HG03025 (cell line): ENCODE data around the gene SLC22A5.
A peak's percentile ranks its signal among the peaks of the same experiment; 100 is the strongest.
"Not testable (repeated sequence)": the region's sequence is repeated elsewhere in the genome, so short reads cannot be mapped to it uniquely, and the experiment has no call there.

Experiments
- ATAC-seq: cut with Tn5 transposase; IDR thresholded peaks from one replicate; pipeline ENCODE4 v1.9.1; 2021; ENCODE audit warnings: mild to moderate bottlenecking, moderate library complexity; ENCODE audit not compliant: unreplicated experiment, low FRiP score

Gene SLC22A5

DNA sequence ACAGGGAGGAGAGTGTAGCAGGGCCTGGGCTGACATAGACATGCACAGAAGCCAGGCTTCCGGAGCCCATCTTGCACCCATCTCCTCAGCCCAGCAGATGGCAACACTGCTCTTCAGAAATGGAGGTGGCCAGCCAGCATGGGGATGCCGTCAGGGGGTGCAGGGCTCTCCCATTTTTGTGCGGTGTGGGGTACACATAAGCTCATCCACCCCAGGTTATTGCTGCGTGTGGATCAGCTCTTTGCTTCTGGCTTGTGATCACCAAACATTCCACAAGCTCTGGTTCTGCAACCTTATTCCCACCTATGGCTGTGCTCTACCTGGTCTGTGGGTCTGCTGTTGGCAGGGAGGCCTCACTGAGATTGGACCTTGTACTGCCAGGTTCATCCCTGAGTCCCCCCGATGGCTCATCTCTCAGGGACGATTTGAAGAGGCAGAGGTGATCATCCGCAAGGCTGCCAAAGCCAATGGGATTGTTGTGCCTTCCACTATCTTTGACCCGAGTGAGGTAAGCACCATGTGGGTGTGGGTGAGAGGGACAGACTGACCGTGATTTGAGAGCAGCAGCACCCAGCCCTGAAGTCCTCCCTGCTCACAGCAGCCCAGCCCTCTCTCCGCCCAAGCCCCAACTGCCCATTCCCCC lies 17.3 kb downstream of the SLC22A5 start:
- peak; percentile 65 for ATAC-seq

DNA sequence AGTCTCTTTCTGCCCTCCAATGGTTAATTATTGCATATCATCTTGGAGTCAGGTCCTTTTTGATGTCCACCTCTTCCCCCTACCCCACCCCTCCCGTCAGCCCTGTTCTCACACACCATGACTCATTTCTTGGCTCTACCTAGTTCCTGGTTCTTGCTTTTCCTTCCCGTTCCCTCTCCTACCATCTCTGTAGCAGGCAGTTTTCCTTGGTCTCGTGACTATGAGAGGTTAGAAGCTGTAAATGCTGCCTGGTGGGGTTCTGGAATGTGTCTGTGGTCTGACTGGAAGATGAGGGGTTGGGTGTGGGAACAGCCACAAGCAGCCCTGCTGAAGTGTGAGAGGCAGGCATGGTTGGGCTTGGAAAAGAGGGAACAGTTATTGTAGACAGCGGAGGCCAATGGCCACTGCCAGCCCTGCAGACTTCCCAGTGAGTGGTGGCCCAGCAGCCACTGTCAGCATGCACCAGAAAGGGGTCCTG lies 18.2 kb downstream of the SLC22A5 start:
- ATAC-seq: no peak

DNA sequence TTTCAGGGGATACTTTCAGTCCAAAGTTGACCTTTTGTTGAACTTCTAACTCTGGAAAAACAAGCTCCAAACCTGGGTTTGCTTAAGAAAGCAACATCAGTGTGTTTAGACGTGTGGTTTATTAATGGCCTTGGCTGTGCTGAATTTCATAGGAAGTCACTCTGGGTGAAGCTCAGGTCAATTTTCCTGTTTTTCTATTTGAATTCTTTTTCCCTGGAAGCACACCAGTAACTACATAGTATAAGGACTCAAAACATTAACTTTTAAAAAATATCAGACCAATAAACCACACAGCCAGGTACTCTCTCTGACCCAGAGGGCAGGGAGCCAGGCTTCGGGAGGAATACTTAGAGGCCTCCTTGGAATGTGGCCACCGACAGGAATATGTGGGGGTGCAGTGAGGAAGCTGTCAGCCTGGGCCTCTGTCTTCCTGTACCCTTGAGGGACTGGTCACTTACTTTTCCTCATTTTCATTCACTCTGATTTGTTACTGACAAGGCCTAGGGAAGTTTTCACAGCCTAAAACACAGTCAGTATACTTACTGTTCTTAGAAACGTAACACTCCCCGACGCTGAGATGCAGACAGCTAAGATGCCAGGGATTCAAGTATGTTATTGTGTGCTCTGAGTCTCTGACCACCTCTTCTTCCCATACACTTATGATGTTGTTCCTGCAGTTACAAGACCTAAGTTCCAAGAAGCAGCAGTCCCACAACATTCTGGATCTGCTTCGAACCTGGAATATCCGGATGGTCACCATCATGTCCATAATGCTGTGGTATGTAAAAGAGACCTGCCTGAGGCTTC lies 18.9 kb downstream of the SLC22A5 start:
- no peak for ATAC-seq

DNA sequence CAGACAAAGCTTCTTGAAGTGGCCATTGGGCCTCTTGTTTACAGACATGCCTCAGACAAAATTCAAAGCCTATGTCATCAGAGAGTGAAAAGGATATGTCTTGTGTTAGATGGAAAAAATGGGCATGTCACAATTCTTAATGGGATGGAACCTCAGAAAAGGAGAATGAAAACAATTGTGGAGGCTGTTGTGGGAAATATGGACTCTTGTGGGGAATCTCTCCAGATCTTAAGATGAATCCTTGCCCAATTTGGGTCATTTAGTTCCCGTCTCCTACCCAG lies 19.5 kb downstream of the SLC22A5 start:
- no peak for ATAC-seq

DNA sequence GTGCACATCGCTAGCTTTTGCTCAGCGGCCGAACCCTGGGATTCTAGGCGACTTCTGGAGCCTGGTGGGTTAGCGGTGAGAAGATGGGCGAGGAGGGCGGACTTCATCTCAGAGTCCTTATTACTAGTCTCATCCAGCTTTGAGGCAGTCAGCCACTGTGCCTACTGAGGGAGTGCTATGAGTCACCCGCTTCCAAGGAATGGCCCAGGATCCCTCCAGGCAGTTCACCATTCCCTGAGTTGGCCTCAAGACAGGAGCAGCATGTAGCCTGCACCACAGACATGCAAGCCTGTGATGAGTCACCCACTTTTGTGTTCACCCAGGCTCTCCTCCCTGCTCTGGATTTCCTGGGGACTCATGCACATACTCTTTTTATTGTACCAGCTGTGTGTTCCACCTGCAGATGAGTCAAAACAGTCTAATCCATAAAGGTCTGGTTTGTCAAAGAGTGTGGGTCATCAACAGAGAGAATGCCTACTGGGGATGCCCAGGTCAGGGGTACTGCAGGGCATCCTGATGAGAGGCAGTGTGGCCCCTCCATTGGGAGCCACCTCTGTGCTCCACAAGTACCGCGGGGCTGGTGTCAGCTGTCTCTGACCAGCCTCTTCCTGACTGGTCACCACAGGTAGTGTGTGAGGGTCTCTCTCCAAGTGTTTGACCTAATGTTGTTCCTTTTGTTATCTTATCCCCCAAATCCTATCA lies 20.2 kb downstream of the SLC22A5 start:
- ATAC-seq: no peak

DNA sequence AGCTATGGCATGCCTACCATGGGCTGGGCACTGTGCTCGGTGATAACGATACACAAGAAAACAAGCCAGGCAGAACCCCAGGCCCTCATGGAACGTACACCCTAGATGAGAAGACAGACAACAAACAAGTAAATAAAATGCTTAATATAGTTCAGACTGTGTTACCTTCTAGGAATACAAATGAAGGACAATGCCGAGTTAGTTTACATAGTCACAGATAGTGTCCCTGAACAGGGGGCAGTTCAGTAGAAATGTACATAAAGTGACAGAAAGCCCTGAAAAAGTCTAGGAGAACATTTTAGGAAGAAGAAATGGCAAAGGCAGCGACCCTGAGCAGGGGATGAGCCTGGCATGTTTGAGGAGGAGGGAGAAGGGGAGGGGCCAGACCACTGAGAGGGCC lies 21.7 kb downstream of the SLC22A5 start:
- ATAC-seq: no peak

DNA sequence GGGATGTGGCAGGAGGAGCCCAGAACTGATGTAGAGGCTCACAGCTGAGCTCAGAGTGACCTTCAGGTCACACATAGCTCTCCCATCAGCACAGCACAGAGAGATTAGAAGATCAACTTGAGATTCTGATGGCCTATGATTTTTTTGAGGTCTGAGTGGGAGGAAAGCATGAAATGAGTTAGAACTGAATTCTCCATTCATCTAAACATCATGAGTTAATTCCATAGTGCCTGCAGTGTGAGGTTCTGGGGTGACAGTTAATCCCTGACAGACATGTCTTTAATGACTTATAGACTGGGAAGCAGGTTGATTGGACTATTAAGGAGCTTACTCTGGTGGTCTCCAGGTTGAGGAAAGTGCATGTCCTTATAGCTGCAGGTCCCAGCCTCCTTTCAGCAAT lies 22.4 kb downstream of the SLC22A5 start:
- no peak for ATAC-seq

DNA sequence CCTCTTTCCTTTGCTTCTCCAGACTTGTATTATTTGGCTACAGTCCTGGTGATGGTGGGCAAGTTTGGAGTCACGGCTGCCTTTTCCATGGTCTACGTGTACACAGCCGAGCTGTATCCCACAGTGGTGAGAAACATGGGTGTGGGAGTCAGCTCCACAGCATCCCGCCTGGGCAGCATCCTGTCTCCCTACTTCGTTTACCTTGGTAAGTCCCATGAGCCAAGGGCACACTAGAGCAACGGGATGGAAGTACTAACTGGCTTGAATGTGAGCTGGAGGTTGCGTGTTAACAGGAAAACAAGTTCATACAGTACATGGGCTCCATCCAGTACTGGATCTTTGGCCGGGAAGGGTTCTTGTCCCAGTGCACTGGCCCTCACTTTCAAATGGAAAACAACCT lies 22.9 kb downstream of the SLC22A5 start:
- ATAC-seq: no peak

DNA sequence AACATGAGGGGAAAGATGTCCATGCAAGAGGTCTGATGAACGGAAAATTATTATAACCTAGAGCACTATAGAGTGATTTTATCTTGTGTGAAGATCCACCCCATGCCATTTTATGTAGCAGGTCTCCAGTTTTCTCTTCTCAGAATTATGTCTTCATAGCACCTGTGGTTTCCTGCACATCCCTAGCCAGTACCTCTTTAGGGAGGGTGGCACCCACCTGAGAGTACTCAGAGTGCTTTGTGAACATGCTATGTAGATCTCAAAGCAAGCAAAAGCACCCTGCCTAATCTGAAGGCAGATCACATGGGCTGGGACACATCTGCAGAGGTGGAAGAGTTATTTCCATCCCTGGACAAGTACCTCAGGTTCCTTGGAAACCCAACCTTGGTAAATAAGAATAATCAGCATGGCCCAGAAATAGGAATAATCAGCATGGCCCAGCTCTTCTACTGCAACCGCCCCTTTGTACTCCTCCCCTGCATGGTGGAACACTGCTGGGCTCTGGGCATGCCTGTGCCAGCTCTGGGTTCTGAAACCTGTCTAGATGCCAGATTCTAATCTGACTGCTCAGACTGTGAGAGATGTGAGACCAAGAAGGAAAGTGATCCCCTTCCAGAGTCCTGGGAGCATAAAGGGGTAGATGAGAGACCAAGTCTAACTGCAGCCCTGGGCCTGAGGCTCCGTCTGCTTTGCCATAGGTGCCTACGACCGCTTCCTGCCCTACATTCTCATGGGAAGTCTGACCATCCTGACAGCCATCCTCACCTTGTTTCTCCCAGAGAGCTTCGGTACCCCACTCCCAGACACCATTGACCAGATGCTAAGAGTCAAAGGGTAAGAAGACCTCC lies 23.7 kb downstream of the SLC22A5 start:
- ATAC-seq: no peak

DNA sequence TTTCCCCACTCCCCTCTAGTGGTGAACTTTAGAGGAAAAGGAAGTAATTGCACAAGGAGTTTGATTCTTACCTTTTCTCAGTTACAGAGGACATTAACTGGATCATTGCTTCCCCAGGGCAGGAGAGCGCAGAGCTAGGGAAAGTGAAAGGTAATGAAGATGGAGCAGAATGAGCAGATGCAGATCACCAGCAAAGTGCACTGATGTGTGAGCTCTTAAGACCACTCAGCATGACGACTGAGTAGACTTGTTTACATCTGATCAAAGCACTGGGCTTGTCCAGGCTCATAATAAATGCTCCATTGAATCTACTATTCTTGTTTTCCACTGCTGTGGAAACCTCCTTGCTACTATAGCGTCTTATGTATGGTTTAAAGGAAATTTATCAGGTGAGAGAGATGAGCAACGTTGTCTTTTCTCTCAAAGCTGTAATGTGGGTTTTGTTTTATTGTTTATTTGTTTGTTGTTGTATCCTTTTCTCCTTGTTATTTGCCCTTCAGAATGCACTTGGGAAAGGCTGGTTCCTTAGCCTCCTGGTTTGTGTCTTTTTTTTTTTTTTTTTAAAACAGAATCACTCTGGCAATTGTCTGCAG lies 25.3 kb downstream of the SLC22A5 start:
- ATAC-seq: no peak

DNA sequence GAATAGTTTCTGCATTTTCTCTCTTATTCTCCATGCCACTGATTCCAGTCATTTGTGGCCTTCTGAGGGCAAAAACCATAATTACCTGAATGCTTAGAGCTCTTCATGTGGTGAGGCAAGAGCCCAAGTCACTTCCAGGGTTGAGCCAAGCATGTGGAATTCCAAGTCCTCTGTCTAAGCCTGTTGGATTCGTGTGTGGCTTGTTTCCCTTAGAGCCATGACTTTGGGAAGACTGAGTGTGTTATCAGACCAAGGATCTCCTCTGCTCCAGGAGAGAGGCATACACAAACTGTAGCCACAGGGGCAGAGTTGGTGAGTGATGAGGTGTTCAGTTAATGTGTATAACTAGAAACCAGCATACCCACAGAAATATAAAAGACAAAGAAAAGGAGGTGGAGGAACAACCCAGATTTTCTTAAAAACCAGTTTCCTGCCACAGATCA lies 27.1 kb downstream of the SLC22A5 start:
- ATAC-seq: no peak

DNA sequence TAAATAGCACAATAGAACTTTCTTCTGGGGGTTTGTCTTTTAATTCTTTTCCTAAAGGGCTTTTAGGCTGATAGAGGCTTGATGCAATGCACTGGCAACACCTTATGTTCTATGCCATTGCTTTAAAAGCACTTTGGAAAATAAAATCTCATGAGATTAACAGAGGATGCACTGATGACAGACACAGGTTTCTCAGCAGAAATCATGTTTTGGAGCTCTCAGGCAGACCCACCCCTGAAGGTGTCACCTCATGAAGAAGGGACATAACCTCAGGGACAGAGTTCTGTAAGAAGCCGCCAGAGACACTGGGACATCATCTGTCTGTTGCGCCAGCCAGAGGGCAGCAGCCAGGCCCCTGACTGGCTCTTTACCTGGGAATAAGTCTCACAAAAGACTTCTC lies 27.7 kb downstream of the SLC22A5 start:
- no peak for ATAC-seq

DNA sequence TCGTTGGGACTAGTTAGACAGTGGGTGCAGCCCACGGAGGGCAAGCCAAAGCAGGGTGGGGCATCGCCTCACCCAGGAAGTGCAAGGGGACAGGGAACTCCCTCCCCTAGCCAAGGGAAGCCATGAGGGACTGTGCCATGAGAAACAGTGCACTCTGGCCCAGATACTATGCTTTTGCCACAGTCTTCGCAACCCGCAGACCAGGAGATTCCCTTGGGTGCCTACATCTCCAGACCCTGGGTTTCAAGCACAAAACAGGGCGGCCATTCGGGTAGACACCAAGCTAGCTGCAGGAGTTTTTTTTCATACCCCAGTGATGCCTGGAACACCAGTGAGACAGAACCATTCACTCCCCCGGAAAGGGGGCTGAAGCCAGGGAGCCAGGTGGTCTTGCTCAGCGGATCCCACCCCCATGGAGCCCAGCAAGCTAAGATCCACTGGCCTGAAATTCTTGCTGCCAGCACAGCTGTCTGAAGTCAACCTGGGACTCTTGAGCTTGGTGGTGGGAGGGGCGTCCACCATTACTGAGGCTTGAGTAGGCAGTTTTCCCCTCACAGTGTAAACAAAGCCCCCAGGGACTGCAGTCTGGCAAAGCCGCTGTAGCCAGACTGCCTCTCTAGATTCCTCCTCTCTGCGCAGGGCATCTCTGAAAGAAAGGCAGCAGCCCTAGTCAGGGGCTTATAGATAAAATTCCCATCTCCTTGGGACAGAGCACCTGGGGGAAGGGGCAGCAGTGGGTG lies 28.6 kb downstream of the SLC22A5 start:
- ATAC-seq: not testable (repeated sequence)

DNA sequence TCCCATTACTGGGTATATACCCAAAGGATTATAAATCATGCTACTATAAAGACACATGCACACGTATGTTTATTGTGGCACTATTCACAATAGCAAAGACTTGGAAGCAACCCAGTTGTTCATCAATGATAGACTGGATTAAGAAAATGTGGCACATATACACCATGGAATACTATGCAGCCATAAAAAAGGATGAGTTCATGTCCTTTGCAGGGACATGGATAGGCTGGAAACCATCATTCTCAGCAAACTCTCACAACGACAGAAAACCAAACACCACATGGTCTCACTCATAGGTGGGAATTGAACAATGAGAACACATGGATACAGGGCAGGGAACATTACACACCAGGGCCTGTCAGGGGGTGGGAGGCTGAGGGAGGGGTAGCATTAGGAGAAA lies 34.5 kb downstream of the SLC22A5 start:
- not testable (repeated sequence) for ATAC-seq

DNA sequence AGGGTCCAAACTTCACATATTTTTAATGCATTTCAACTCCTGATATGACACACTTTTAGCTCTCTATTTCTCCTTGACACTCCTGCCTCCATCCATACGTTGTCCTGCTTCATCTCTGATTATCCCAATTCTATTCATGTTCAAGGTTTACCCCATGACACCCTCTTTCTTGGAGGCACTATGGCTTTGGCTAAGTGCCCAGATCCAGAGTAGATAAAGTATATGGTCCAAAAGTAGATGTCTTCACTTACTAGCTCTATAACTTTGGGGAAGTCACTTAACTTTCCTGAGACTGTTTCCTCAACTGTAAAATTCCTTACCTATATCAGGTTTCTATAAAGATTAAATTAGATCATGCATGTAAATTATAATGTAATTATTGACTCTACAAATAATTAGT lies 36.1 kb downstream of the SLC22A5 start:
- ATAC-seq: no peak

DNA sequence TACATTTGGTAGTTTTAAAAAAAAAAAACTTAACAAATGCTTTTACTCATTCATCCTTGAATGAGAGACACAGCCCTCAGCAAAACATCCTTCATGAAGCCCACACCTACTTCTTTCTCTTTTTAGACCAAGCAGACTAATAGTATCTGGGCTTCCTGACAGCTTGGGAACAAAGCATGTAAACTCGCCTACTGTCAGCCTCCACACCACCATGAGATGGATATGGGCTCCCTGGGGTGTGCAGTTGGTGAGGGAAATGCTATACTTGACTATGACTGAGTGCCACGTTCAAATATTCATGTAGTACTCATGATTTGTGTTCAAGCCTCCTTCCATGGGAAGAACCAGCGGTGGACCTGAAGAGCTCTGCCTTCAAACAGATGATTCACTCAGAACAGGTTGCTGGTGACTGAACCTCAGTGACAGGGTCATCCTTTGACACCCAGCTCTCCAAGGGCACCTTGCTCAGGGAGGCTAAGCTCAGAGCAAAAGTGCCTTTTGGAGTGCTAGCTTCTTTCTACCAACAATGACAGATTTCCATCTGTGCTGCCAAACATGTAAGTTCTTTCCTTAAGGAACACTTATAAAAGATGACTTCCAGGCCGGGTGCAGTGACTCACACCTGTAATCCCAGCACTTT lies 36.8 kb downstream of the SLC22A5 start:
- ATAC-seq: no peak

DNA sequence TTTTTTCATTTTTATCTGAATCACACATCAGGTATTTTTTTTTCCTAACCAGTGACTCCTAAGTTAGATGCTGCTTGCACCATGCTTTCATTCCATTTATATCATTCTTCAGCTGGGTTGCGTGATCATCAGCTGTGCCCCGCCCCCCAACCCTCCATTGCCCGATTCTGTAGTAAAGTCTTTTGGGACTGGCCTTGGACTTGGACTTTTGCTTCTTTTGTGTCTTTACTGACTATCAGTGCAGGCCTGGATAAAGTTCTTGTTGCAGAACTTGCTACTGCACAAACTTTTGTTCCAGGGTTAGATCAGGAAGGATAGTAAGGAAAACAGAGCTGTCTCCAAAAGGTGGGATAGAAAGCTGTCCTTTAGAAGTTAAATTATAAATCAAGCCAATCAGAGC lies 38.5 kb downstream of the SLC22A5 start:
- ATAC-seq: no peak

DNA sequence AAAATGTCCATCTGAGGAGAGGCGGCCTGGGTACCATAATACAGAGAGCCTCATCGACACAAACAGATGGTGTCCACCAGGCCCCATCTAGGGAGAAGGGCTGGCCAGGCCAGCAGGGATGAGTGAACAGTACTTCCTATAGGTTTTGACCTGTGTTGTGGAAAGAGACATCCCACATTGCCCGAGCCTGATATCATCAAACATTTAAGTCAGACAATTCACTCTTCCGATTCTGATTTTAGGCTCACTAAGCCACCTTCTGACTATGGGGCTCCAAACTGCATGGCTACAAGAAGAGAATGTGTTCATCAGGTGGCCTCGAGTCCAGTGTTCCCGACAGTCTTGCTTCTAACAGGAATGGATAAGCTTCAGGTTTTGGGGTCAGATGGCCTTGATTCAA lies 38.9 kb downstream of the SLC22A5 start:
- no peak for ATAC-seq

DNA sequence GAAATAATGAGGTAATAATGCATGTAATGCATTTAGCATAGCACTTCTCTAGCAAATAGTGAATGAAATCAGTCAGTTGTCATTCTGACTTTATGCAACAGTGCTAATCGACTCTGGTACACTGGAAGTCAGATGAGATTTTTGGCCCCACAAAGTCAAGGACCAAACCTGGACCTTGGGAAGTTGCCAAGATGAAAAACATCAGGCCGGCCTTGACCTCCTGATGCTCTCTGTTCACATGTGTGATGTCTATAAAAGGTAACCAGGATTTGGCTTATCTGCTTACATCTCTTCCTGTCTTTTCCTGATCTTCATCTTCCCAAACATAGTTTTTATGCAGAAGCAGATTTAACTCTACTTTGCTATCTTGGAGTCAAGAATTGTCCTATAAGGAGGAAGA lies 39.5 kb downstream of the SLC22A5 start:
- no peak for ATAC-seq
